Spleen (tissue), 11 donors: Measurements from ENCODE around the gene APOL6. TPM values are rescaled to one million over a fixed set of nuclear protein-coding genes. Genes with fewer than 3 reads are reported as not detected.
"Not testable (repeated sequence)": the region's sequence is repeated elsewhere in the genome, so short reads cannot be mapped to it uniquely, and the experiment has no call there.

Source experiments
- DNase-seq: peaks from one replicate; pipeline ENCODE4 v3.0.0-alpha.2; 2020
- H3K27ac ChIP-seq, 8 donors: fragments of 200-600 bp; sonication (generic) in 7 of 8; 1 replicate in 4 of 8; 2 replicates in 4 of 8; pipeline versions ENCODE4 v1.5.0 to v1.8.0; 2016 to 2021; ENCODE audit warnings: inconsistent platforms in 4 of 8, mild to moderate bottlenecking in 4 of 8, moderate library complexity in 1 of 8
- H3K27me3 ChIP-seq, 7 donors: fragments of 200-600 bp; sonication (generic) in 6 of 7; replicated peaks in 1 of 7; 1 replicate in 4 of 7; 2 replicates in 3 of 7; pipeline versions ENCODE4 v1.5.0 to v1.8.0; 2016 to 2021; ENCODE audit warnings: inconsistent platforms in 3 of 7, mild to moderate bottlenecking in 1 of 7
- H3K36me3 ChIP-seq, 6 donors: fragments of 200-600 bp; sonication (generic) in 5 of 6; 1 replicate in 4 of 6; 2 replicates in 2 of 6; pipeline versions ENCODE4 v1.5.0 to v1.8.0; 2016 to 2021; ENCODE audit warnings: inconsistent platforms in 2 of 6
- H3K4me1 ChIP-seq, 6 donors: fragments of 200-600 bp; sonication (generic) in 5 of 6; 1 replicate in 3 of 6; 2 replicates in 3 of 6; pipeline versions ENCODE4 v1.5.0 to v1.8.0; 2016 to 2021; ENCODE audit warnings: inconsistent platforms in 3 of 6
- H3K4me3 ChIP-seq, 8 donors: fragments of 200-600 bp; sonication (generic) in 7 of 8; 1 replicate in 4 of 8; 2 replicates in 4 of 8; pipeline versions ENCODE4 v1.5.0 to v1.8.0; 2016 to 2021; ENCODE audit warnings: inconsistent platforms in 4 of 8, mild to moderate bottlenecking in 4 of 8, moderate library complexity in 2 of 8
- H3K9me3 ChIP-seq, 8 donors: fragments of 200-600 bp; sonication (generic) in 7 of 8; 1 replicate in 4 of 8; 2 replicates in 4 of 8; pipeline versions ENCODE4 v1.5.0 to v1.8.0; 2016 to 2021; ENCODE audit warnings: inconsistent platforms in 4 of 8
- POLR2A ChIP-seq, 3 donors: fragments of 450-650 bp; IDR thresholded peaks; one replicate each; pipeline ENCODE4 v1.5.1; 2017; ENCODE audit warnings: antibody characterized with exemption in 3 of 3, mild to moderate bottlenecking in 1 of 3
- POLR2AphosphoS5 ChIP-seq, 3 donors: sonication (generic); formaldehyde crosslinking; IDR thresholded peaks; one replicate each; pipeline ENCODE4 v1.5.1; 2017; ENCODE audit warnings: antibody characterized with exemption in 3 of 3
- WGBS, 5 donors: extraction: QIAGEN DNeasy Blood & Tissue Kit in 3 of 5; methylation state at CpG; one replicate each; pipeline versions ENCODE4 v1.1.5 to v1.1.7; 2013 to 2018; 5-methylcytosine and 5-hydroxymethylcytosine counted together
- intact Hi-C: fragments of 100-400 bp; cut with DNase I; formaldehyde crosslinking; loops from one replicate; pipeline ENCODE4 v1.15.0; 2023; ENCODE audit warnings: low total_unique reads
- polyA plus RNA-seq, 3 donors: library from polyadenylated mRNA; stranded (reverse); fragments of 200-250 nt; gene quantifications; one replicate each; pipeline ENCODE4 v1.2.1, GENCODE V29; 2013
- total RNA-seq, 7 donors: library from RNA; depleted of rRNA in 3 of 7; stranded (reverse); fragments of >200 nt in 3 of 7; fragmentation: NEBNext Ultra II Directional in 4 of 7; extraction: Animal tissue kit (Norgen Biotek cat#: 25700) in 4 of 7; gene quantifications; one replicate each; pipeline versions ENCODE4 v1.1.0 to v1.2.1, GENCODE V29; 2016 to 2021
- TF ChIP-seq, protein P1 (sequence below), 11 experiments: fragments of 200-600 bp in 7 of 11; fragments of 450-650 bp in 4 of 11; sonication (generic) in 4 of 11; IDR thresholded peaks in 8 of 11; conservative IDR thresholded peaks in 3 of 11; 1 replicate in 7 of 11; 2 replicates in 4 of 11; pipeline versions ENCODE4 v1.4.0 to v1.8.0; 2016 to 2021; ENCODE audit warnings: antibody characterized with exemption in 11 of 11, inconsistent platforms in 4 of 11, mild to moderate bottlenecking in 1 of 11
- donor health status: healthy with polysubstance abuse.
- donor health status: DM: no; HTN: no; CAD: no; lungs with moderate emphysema.
- donor health status: DM: no; HTN: no; CAD: no.
- donor health status: Bipolar disorder and iron deficiency.
- donor health status: healthy.
- donor health status: DM: no; HTN: no; CAD: no.
- donor health status: DM: yes; HTN: yes; CAD: no.

Gene APOL6
- total and polyA plus RNA-seq, 10 donors = 4.4 to 48.1 (median 37.3) TPM

DNA sequence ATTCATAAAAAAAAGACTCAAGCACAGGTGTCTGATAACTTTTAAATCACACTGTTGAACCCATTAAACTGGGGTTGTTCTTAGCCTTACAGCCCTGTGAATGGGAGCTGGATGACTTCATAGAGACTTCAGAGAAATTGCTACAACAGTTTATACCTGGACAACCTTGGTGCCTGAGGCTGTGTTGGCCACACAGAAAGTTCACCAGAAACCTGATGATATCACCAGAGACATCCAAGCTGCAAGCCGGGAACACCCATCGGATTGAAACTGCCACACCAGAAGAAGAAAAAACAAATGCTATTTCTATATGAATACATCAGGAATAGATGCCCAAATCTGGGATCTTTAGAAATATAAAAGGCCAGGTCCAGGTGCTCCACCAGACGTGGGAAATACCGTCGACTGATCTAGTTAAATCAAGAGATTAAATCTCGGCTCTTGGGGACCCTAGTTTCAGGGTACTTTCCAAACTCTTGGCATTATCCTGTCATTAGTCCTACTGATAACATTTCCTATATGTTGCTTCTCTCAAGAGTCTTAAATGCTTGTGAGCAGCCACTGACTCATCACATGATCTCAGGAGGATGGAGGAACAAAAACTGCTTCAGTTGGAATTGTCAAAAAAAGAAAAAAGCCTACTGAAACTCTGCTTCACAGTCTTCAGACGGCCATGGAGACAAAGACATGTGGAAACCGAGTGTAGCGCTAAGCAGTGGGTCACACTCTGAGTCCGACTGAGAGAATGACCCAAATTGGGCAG is 40.8 kb downstream of the APOL6 start:
- Histone ChIP-seq H3K4me3 (no peak overlapping the region), H3K27ac (no peak overlapping the region), H3K4me1 (peaks cover 0 to 14% (median 0%) of the 10 kb centered on the region in 6 donors), H3K9me3 (peaks cover 0 to 4% (median 0%) of the 10 kb centered on the region in 8 donors), H3K36me3 (no peaks in the 10 kb centered on the region), H3K27me3 (peaks cover 0 to 4% (median 0%) of the 10 kb centered on the region in 7 donors)
- no peak for DNase-seq
- intact Hi-C loops = no loop called here
- TF ChIP-seq POLR2AphosphoS5 (IDR thresholded peaks at IDR 0.05) (no peak), POLR2A (IDR thresholded peaks at IDR 0.05) (no peak)
- TF ChIP-seq, protein P1, sequence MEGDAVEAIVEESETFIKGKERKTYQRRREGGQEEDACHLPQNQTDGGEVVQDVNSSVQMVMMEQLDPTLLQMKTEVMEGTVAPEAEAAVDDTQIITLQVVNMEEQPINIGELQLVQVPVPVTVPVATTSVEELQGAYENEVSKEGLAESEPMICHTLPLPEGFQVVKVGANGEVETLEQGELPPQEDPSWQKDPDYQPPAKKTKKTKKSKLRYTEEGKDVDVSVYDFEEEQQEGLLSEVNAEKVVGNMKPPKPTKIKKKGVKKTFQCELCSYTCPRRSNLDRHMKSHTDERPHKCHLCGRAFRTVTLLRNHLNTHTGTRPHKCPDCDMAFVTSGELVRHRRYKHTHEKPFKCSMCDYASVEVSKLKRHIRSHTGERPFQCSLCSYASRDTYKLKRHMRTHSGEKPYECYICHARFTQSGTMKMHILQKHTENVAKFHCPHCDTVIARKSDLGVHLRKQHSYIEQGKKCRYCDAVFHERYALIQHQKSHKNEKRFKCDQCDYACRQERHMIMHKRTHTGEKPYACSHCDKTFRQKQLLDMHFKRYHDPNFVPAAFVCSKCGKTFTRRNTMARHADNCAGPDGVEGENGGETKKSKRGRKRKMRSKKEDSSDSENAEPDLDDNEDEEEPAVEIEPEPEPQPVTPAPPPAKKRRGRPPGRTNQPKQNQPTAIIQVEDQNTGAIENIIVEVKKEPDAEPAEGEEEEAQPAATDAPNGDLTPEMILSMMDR (IDR thresholded peaks at IDR 0.05 in 8 of 11, conservative IDR thresholded peaks at IDR 0.05 in 3 of 11) = no peak
- WGBS, 5 donors = 81 to 87% (median 85%) methylated on average over 10 of the region's 10 CpGs

DNA sequence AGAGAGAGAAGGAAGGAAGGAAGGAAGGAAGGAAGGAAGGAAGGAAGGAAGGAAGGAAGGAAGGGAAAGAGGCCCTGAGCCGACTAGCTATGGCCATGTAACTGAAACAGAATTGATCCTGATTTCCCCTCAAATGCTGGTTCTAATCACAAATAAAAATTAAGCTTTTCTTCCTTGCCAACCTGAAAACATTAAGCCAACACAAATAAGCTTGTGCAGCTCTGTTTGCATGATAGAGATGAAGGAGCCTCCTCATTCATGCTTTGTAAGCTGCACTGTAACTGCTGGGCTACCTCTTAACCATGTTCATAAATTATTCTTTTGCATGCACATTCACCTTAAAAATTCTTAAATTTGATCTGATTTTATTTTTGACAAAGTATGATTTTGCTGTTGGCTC is 41.8 kb downstream of the APOL6 start:
- intact Hi-C loops = no loop called here
- Histone ChIP-seq H3K27me3 (peaks cover 0 to 4% (median 0%) of the 10 kb centered on the region in 7 donors), H3K36me3 (no peaks in the 10 kb centered on the region), H3K9me3 (peaks cover 0 to 4% (median 0%) of the 10 kb centered on the region in 8 donors), H3K4me3 (no peak overlapping the region), H3K4me1 (peaks cover 0 to 14% (median 0%) of the 10 kb centered on the region in 6 donors), H3K27ac (no peak overlapping the region)
- 3 to 26% (median 16%) methylated on average over 1 of the region's 1 CpG for WGBS, 5 donors
- no peak for DNase-seq
- TF ChIP-seq POLR2AphosphoS5 (IDR thresholded peaks at IDR 0.05) = no peak

DNA sequence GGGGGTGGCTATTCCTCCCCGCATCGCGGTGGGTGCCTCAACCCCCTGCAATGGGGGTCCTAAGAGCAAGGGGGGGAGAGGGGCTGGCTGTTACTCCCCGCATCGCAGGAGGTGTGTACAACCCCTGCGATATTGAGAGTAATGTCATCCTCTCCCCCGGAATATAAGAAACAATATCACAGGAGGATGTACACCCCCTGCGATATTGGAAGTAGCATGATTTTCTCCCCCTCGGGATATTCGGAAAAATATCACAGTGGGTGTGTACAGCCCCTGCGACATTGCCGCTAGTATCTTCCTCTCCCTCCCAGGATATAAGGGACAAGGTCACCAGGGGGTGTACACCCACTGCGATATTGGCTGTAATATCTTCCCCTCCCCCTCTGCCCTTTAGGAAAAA is 47.0 kb downstream of the APOL6 start:
- DNase-seq = no peak
- Histone ChIP-seq H3K4me3 (no peak overlapping the region), H3K4me1 (no peaks in the 10 kb centered on the region), H3K27ac (no peak overlapping the region), H3K27me3 (peaks cover 0 to 4% (median 0%) of the 10 kb centered on the region in 7 donors), H3K36me3 (no peaks in the 10 kb centered on the region), H3K9me3 (no peaks in the 10 kb centered on the region)
- intact Hi-C loops = no loop called here
- TF ChIP-seq POLR2A (IDR thresholded peaks at IDR 0.05) (no peak), POLR2AphosphoS5 (IDR thresholded peaks at IDR 0.05) (no peak)
- TF ChIP-seq, protein P1 (IDR thresholded peaks at IDR 0.05 in 8 of 11, conservative IDR thresholded peaks at IDR 0.05 in 3 of 11) = no peak
- 84 to 92% (median 85%) methylated on average over 13 of the region's 13 CpGs for WGBS, 5 donors

DNA sequence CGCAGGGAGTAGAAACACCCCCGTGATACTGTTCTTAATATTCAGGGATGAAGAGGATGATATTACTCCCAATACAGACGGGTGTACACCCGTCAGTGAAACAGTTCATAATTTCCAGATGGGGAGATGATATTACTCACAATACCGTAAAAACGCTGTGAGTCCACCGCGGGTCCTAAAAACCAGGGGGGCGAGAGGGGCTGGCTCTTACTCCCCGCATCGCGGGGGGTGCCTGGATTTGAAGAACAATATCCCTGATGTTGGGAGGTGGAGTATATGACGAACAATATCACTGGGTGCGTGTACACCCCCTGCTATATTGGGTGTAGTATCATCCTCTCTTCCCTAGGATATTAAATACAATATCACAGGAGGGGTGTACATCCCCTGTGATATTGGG is 48.9 kb downstream of the APOL6 start:
- no peaks in the 10 kb centered on the region for H3K27me3 ChIP-seq
- 82 to 86% (median 85%) methylated on average over 13 to 14 of the region's 14 CpGs for WGBS, 5 donors
- DNase-seq = no peak
- H3K9me3 ChIP-seq = no peaks in the 10 kb centered on the region
- no peak overlapping the region for H3K4me3 ChIP-seq
- no peaks in the 10 kb centered on the region for H3K4me1 ChIP-seq
- no peaks in the 10 kb centered on the region for H3K36me3 ChIP-seq
- no peak for TF ChIP-seq POLR2AphosphoS5 (IDR thresholded peaks at IDR 0.05)
- TF ChIP-seq POLR2A (IDR thresholded peaks at IDR 0.05) = no peak
- TF ChIP-seq, protein P1 (IDR thresholded peaks at IDR 0.05 in 8 of 11, conservative IDR thresholded peaks at IDR 0.05 in 3 of 11) = no peak
- no peak overlapping the region for H3K27ac ChIP-seq
- intact Hi-C loops = no loop called here

DNA sequence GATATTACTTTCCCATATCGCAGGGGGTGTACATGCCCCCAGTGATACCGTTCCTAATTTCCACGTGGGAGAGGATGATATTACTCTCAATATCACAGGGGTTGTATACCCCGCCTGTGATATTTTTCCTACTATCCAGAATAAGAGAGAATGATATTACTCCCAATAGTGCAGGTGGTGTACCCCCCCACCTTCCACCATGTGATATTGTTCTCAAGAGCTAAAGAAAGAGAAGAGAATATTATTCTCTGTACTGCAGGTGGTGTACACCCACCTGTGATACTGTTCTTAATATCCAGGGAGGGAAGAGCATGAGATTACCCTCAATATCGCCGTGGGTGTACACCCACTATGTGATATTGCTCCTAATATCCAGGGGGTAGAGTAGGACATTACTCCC is 51.6 kb downstream of the APOL6 start:
- H3K27me3 ChIP-seq, DNase-seq, intact Hi-C loops, H3K4me1 ChIP-seq, H3K4me3 ChIP-seq, H3K36me3 ChIP-seq, H3K9me3 ChIP-seq, H3K27ac ChIP-seq: not testable (repeated sequence)
- 76 to 88% (median 82%) methylated on average over 4 to 6 of the region's 6 CpGs for WGBS, 5 donors
